Aorta (tissue), 5 donors: ENCODE data around the gene SMIM20. TPM values are rescaled to one million over a fixed set of nuclear protein-coding genes. Genes with fewer than 3 reads are reported as not detected.
"Not testable (repeated sequence)": the region's sequence is repeated elsewhere in the genome, so short reads cannot be mapped to it uniquely, and the experiment has no call there.

Source experiments
- ATAC-seq: fragments of 200-7000 bp; cut with Tn5 transposase; one replicate; pipeline ENCODE4 v1.9.1; 2022; ENCODE audit warnings: moderate library complexity; ENCODE audit not compliant: low FRiP score
- DNase-seq, 2 donors: peaks; one replicate each; pipeline ENCODE4 v3.0.0-alpha.2; 2020
- H3K27ac ChIP-seq, 2 donors: one replicate each; pipeline ENCODE4 v1.5.1; 2013; ENCODE audit warnings: low read length in 2 of 2, mild to moderate bottlenecking in 2 of 2, moderate library complexity in 2 of 2, control low read depth in 1 of 2, inconsistent platforms in 1 of 2, low read depth in 1 of 2
- H3K27me3 ChIP-seq, 2 donors: one replicate each; pipeline ENCODE4 v1.6.1; 2013; ENCODE audit warnings: control low read depth in 1 of 2, low read length in 1 of 2, mild to moderate bottlenecking in 1 of 2, moderate library complexity in 1 of 2; ENCODE audit not compliant: insufficient read depth in 2 of 2, control insufficient read depth in 1 of 2
- H3K36me3 ChIP-seq, 2 donors: one replicate each; pipeline ENCODE4 v1.6.1; 2013; ENCODE audit warnings: control low read depth in 1 of 2, low read length in 1 of 2, mild to moderate bottlenecking in 1 of 2; ENCODE audit not compliant: insufficient read depth in 2 of 2, control insufficient read depth in 1 of 2
- H3K4me1 ChIP-seq, 2 donors: one replicate each; pipeline ENCODE4 v1.6.1; 2013; ENCODE audit warnings: low read length in 2 of 2, control low read depth in 1 of 2, mild to moderate bottlenecking in 1 of 2, moderate library complexity in 1 of 2; ENCODE audit not compliant: insufficient read depth in 2 of 2, control insufficient read depth in 1 of 2
- H3K4me3 ChIP-seq, 2 donors: one replicate each; pipeline ENCODE4 v1.5.1; 2013; ENCODE audit warnings: low read length in 2 of 2, control low read depth in 1 of 2, mild to moderate bottlenecking in 1 of 2
- H3K9me3 ChIP-seq: one replicate; pipeline ENCODE4 v1.6.1; 2013; ENCODE audit warnings: mild to moderate bottlenecking, low read length; ENCODE audit not compliant: control insufficient read depth
- WGBS, 2 donors: extraction: QIAGEN DNeasy Blood & Tissue Kit; methylation state at CpG; one replicate each; pipeline ENCODE4 v1.1.7; 2013; 5-methylcytosine and 5-hydroxymethylcytosine counted together
- intact Hi-C, 2 donors: fragments of 100-400 bp; cut with DNase I; formaldehyde crosslinking; loops; one replicate each; pipeline versions ENCODE4 v1.14.2 to v1.15.0; 2022
- long read RNA-seq, 2 donors: library from polyadenylated mRNA; unstranded; transcript quantifications; one replicate each; pipeline ENCODE4 v2.0.0, GENCODE V29; 2020 to 2021
- polyA plus RNA-seq, 2 donors: library from polyadenylated mRNA; stranded (reverse); fragments of 200-250 nt; gene quantifications; one replicate each; pipeline ENCODE4 v1.2.3, GENCODE V29; 2013
- total RNA-seq, 2 donors: library from RNA; stranded (reverse); fragmentation: NEBNext Ultra II Directional; extraction: Animal tissue kit (Norgen Biotek cat#: 25700); gene quantifications; one replicate each; pipeline ENCODE4 v1.2.1, GENCODE V29; 2021
- donor health status: healthy with polysubstance abuse.
- donor health status: Bipolar disorder and iron deficiency.
- donor health status: DM: no; HTN: no; CAD: no.
- donor health status: DM: no; HTN: no; CAD: no.
- donor health status: DM: yes; HTN: yes; CAD: no.

Gene SMIM20
- total RNA-seq (10 to 100 TPM; 18.1 to 24.8 TPM), polyA plus RNA-seq (10 to 100 TPM; 51.8 to 68.0 TPM)
- long read RNA-seq, donor 1, transcript SMIM20-201 (3 exons, 935 nt) = major isoform, 19 of 19 reads
- long read RNA-seq, donor 1, partial matches to known transcripts = 0 of 19 reads
- long read RNA-seq, donor 1, other reads (novel, unspliced or antisense) = 0 of 19 reads
- long read RNA-seq, donor 2, transcript SMIM20-201 (3 exons, 935 nt) = major isoform, 7 of 10 reads
- long read RNA-seq, donor 2, partial matches to known transcripts = 0 of 10 reads
- long read RNA-seq, donor 2, other reads (novel, unspliced or antisense) = 3 of 10 reads

DNA sequence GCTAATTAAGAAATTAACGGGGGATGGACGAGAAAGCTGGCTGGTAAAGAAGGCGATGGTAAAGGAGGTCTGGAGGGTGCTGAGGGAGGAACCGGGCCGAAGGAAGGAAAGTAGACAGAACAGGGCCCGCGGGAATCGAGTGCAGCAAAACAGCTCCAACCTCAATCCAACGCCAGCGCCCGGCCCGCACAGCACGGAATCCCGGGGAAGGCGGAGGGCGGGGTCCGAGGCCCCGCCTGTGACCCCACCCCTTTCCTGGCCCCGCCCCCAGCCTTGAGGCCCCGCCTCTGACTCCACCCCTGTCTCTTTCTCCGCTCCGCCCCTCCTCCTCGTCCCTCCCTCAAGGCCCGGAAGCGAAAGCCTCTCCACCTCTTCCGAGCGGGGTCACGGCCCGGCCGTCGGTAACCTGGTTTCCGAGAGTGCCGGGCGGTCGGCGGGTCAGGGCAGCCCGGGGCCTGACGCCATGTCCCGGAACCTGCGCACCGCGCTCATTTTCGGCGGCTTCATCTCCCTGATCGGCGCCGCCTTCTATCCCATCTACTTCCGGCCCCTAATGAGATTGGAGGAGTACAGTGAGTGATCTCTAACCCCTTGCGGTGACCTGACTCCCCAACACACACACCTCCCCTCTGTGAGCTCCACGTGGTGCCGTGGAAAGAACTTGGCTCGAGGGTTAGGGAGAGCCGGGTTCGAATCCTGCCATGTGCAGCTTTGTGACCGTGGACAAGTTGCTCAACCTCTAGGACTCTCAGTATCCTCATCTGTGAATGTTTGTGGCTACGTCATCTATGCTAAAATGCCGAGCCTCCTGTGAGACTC lies at the start of gene SMIM20:
Gene SMIM20 (plus strand): TSS at position 370 of the 819 bp plus-strand sequence. CDS start 94 bp downstream, at position 464.
- no peaks in the 10 kb centered on the region for H3K9me3 ChIP-seq
- intact Hi-C loops = loop anchor here in 1 of 2 donors (5.0 kb wide), 1 partner anchor 408 kb away; the partner anchor contains the start of gene RBPJ
- no peaks in the 10 kb centered on the region for H3K27me3 ChIP-seq
- peak; percentile 99 for ATAC-seq
- peak; percentile 94 to 96 for DNase-seq
- H3K27ac ChIP-seq = peak within 1 kb of the TSS; percentile 14 to 28
- no peaks in the 10 kb centered on the region for H3K4me1 ChIP-seq
- H3K4me3 ChIP-seq = peak within 1 kb of the TSS; percentile 50 to 53
- no peaks in the 10 kb centered on the region for H3K36me3 ChIP-seq
- 2% methylated on average over 39 to 57 of the region's 57 CpGs for WGBS, 2 donors

DNA sequence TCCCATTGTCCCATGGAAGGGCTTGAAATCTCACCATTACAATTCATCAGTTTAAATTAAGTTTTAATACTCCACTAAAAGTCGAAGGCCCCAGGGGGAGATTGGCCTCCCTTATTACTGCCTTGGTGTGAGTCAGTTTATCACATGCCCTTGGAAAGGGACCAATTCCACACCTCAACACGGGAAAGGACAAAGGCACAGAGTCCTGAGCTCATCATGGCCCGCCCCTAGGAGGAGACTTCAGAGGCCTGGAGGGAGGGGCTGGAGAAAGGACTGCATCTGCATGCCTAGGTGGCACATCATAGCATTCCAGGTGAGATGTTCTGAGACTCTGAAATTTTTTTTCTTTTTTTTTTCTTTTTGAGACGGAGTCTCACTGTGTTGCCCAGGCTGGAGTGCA lies 48.4 kb upstream of the SMIM20 start:
- H3K27me3 ChIP-seq = no peaks in the 10 kb centered on the region
- H3K27ac ChIP-seq = no peak overlapping the region
- no peak for ATAC-seq
- DNase-seq = no peak
- 79 to 85% methylated on average over 4 of the region's 4 CpGs for WGBS, 2 donors
- intact Hi-C loops = no loop called here
- H3K4me1 ChIP-seq = no peaks in the 10 kb centered on the region
- H3K4me3 ChIP-seq = no peak overlapping the region
- no peaks in the 10 kb centered on the region for H3K9me3 ChIP-seq
- no peaks in the 10 kb centered on the region for H3K36me3 ChIP-seq

DNA sequence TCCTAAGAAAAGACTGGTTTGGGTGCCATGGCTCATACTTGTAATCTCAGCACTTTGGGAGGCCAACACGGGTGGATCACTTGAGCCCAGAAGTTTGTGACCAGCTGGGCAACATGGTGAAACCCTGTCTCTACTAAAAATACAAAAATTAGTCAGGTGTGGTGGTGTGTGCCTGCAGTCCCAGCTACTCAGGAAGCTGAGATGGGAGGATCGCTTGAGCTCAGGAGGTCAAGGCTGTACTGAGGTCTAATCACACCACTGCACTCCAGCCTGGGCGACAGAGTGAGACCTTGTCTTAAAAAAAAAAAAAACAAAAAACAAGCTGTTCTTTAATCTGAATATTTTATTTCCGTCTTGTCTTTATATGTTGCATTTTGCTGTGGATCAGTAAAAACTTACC lies 47.6 kb upstream of the SMIM20 start:
- H3K9me3 ChIP-seq, H3K27ac ChIP-seq, H3K27me3 ChIP-seq, H3K36me3 ChIP-seq, ATAC-seq, H3K4me1 ChIP-seq, H3K4me3 ChIP-seq, DNase-seq, intact Hi-C loops: not testable (repeated sequence)
- whole genome bisulfite sequencing, 2 donors = 90 to 91% methylated on average over 4 of the region's 4 CpGs

DNA sequence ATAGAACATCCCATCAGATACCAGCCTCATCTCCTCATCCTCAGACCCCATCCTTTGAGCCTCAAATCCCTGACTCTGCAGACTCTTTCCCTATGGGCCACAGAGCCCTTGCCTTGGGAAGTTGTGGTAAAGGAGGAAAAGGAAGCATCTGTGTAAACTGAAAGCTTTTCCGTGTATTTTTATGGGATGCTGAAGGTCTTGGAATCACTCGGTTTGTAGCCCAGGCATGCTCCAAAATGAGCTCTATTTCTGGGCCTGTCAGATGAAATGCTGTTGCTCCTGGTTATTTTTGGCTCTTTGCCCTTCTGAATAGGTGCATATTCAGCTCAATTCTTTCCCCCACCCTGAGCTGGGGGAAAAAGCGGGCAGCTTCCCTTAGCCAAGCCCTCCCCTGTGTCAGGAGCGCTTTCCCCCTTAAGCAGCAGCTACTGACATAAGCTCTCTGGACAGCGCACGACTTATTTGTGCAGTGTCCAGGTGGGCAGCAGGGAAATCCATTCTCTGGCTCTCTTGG lies 46.2 kb upstream of the SMIM20 start:
- Histone ChIP-seq H3K9me3 (no peaks in the 10 kb centered on the region), H3K4me3 (no peak overlapping the region), H3K27me3 (no peaks in the 10 kb centered on the region), H3K36me3 (no peaks in the 10 kb centered on the region), H3K27ac (no peak overlapping the region), H3K4me1 (no peaks in the 10 kb centered on the region)
- ATAC-seq (no peak), DNase-seq (no peak)
- WGBS, 2 donors = 61 to 66% methylated on average over 6 of the region's 6 CpGs
- intact Hi-C loops = no loop called here

DNA sequence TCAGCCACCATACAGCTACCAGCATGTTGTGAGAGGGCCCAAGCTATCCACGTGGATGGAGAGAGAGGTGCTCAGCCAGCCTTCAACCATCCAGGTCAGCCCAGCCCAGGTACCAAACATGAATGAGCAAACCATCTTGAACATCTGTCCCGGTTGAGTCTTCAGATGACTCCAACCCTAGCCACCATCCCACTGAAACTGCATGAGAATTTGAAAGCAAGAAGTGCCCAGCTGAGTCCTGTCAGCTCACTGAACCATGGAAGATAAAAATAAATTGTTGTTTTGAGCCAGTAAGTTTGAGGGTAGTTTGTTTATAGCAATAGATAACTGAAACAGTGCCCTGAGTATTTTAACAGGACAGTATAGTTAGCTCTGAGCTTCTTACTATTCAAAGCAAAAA lies 43.9 kb upstream of the SMIM20 start:
- 91 to 97% methylated on average over 2 of the region's 2 CpGs for WGBS, 2 donors
- H3K27ac ChIP-seq = no peak overlapping the region
- no peaks in the 10 kb centered on the region for H3K36me3 ChIP-seq
- ATAC-seq (no peak), DNase-seq (no peak)
- no peaks in the 10 kb centered on the region for H3K27me3 ChIP-seq
- intact Hi-C loops = no loop called here
- no peaks in the 10 kb centered on the region for H3K9me3 ChIP-seq
- no peak overlapping the region for H3K4me3 ChIP-seq
- no peaks in the 10 kb centered on the region for H3K4me1 ChIP-seq

DNA sequence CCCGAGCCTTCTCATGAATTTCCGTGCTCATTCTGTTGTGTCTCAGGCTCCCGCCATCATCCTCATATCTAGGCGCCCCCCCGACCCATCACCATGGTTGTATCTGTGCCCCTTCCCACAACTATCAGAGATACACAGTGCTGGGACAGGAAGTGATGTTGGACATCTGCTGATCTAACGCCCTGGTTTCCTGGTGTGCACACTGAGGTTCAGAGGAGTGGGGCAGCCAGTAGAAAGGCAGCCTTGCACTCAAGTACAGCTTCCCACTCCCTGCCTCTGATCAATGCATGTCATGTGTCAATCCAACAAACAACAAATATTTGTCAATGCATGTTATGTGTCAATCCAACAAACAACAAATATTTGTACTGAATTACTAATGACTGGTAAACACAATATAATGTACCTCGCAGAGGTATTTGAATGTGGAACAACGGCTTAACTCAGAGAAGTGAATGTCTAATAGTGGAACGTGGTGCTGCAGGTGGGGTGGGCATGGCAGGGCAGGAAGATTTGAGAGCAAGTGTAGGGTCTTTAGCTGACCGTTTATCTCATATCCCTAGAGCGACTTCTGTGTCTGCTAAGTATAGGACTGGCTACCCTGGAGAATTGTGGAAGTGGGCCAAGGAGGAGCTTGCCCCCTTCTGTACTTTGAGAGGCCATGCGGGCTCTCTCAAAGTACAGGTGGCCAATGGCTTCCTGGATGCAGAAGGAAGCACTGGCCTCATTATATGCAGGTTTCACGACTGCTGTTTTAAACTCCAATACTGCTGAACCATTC lies 41.0 kb upstream of the SMIM20 start:
- Histone ChIP-seq H3K36me3 (no peaks in the 10 kb centered on the region), H3K27ac (no peak overlapping the region), H3K4me3 (no peak overlapping the region), H3K9me3 (no peaks in the 10 kb centered on the region), H3K27me3 (no peaks in the 10 kb centered on the region), H3K4me1 (no peaks in the 10 kb centered on the region)
- 89 to 90% methylated on average over 13 of the region's 13 CpGs for WGBS, 2 donors
- no peak for DNase-seq
- intact Hi-C loops = no loop called here
- no peak for ATAC-seq

DNA sequence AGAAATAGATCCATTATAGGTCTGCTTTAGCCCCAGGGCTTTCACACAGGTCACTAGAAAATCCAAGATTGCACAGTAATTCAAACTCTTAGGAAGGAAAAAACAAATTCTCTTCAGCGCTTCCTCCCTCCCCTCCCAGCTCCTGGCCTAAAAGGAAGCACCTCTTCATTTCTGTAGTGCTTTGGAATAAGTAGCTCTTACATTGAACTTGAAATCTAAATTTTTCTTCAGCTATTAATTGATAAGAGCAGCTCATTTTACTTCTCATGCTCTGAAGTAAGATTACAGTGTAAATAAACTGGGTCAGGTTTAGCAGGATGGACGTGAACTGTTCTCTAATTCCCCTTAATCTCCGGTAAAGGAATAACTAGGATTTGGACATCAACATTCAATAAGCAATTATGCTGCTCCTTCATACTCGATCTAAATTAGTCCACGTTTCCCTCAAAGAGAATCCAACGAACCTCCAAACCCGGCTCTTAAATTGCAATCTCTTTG lies 40.3 kb upstream of the SMIM20 start:
- Histone ChIP-seq H3K9me3 (no peaks in the 10 kb centered on the region), H3K4me1 (no peaks in the 10 kb centered on the region), H3K36me3 (no peaks in the 10 kb centered on the region), H3K27ac (no peak overlapping the region), H3K27me3 (no peaks in the 10 kb centered on the region), H3K4me3 (no peak overlapping the region)
- intact Hi-C loops = no loop called here
- DNase-seq (no peak), ATAC-seq (no peak)
- WGBS, 2 donors = 89 to 92% methylated on average over 7 of the region's 7 CpGs

DNA sequence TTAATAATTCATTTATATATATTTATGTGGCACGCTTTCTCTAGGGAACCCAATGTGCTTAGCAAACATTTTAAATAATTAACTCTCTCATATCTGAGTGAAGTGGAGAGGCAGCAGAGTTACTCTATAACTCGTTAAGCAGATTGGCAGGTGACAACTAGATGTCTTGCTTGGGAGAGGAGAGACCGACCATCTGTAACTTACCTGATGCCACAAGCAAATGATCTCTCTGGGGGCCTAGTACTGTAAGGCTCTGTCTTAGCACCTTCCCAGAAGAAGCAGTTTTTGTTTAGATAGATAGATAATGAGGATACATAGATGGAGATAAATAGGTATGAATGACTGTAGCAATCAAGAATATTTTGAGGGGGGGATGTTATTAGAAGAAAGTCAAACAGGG lies 39.4 kb upstream of the SMIM20 start:
- no peak overlapping the region for H3K27ac ChIP-seq
- no peaks in the 10 kb centered on the region for H3K4me1 ChIP-seq
- no peaks in the 10 kb centered on the region for H3K36me3 ChIP-seq
- DNase-seq (no peak), ATAC-seq (no peak)
- WGBS, 2 donors = 88 to 93% methylated on average over 3 of the region's 3 CpGs
- H3K4me3 ChIP-seq = no peak overlapping the region
- H3K9me3 ChIP-seq = no peaks in the 10 kb centered on the region
- intact Hi-C loops = no loop called here
- H3K27me3 ChIP-seq = no peaks in the 10 kb centered on the region
